ENCODE data around the gene GPR17. TPM values are rescaled to one million over a fixed set of nuclear protein-coding genes. Genes with fewer than 3 reads are reported as not detected.

GPR17 gene
- total and polyA plus RNA-seq, 2 experiments from 2014 or later, result not detected

DNA sequence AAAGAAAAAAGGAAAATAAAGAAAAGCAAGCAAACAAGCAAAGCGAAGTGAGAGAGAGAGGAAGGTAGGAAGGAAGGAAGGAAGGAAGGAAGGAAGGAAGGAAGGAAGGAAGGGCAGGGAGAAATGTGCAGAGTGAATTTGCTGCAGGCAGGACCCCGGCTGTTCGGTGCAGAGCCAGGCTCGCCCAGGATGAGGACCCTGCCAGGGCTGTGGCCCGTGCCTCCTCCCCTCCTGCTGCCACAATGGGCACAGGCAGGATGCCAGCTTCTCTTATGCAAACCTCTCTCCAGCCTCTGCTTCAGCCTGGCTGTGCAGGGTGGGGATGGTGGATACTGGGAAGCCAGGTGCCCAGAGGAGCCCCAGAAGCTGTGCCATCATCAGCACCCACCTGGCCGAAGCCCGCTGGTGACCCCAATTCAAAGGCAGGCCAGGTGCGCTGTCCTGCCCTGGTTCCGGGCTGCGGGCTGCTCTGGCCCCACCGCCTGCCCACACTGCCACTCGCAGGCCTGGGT lies 3.2 kb downstream of the GPR17 start:
- Histone ChIP-seq H3K36me3 (ENCODE audit: insufficient read depth) (no peaks in the 10 kb centered on the region), H2AFZ (0 out of 2 replicates have a peak overlapping the region, but pooled peaks have one; percentile 78), H3K79me2 (replicated peaks; ENCODE audit: insufficient read depth) (no peaks in the 10 kb centered on the region), H3K4me3 (no peak overlapping the region), H3K4me2 (no peak overlapping the region), H3K27ac (ENCODE audit: low read depth) (no peak overlapping the region), H3K4me1 (ENCODE audit: insufficient read depth) (no peaks in the 10 kb centered on the region), H3K27me3 (ENCODE audit: insufficient read depth) (no peaks in the 10 kb centered on the region), H4K20me1 (replicated peaks; ENCODE audit: insufficient read depth) (no peaks in the 10 kb centered on the region), H3K9me2 (ENCODE audit: insufficient read depth) (no peaks in the 10 kb centered on the region), H3F3A (replicated peaks; ENCODE audit: low read depth) (no peaks in the 10 kb centered on the region)
- ATAC-seq, result peak; percentile 9
- TF ChIP-seq ZNF114 (CRISPR knock-in tag; IDR thresholded peaks at IDR 0.05), result no peak
- TF ChIP-seq, protein P1, sequence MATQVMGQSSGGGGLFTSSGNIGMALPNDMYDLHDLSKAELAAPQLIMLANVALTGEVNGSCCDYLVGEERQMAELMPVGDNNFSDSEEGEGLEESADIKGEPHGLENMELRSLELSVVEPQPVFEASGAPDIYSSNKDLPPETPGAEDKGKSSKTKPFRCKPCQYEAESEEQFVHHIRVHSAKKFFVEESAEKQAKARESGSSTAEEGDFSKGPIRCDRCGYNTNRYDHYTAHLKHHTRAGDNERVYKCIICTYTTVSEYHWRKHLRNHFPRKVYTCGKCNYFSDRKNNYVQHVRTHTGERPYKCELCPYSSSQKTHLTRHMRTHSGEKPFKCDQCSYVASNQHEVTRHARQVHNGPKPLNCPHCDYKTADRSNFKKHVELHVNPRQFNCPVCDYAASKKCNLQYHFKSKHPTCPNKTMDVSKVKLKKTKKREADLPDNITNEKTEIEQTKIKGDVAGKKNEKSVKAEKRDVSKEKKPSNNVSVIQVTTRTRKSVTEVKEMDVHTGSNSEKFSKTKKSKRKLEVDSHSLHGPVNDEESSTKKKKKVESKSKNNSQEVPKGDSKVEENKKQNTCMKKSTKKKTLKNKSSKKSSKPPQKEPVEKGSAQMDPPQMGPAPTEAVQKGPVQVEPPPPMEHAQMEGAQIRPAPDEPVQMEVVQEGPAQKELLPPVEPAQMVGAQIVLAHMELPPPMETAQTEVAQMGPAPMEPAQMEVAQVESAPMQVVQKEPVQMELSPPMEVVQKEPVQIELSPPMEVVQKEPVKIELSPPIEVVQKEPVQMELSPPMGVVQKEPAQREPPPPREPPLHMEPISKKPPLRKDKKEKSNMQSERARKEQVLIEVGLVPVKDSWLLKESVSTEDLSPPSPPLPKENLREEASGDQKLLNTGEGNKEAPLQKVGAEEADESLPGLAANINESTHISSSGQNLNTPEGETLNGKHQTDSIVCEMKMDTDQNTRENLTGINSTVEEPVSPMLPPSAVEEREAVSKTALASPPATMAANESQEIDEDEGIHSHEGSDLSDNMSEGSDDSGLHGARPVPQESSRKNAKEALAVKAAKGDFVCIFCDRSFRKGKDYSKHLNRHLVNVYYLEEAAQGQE (IDR thresholded peaks at IDR 0.05; ENCODE audit: unreplicated experiment), result no peak
- no peak for TF ChIP-seq ZNF331 (CRISPR knock-in tag; IDR thresholded peaks at IDR 0.05; ENCODE audit: low read depth)
- TF ChIP-seq, protein P2, sequence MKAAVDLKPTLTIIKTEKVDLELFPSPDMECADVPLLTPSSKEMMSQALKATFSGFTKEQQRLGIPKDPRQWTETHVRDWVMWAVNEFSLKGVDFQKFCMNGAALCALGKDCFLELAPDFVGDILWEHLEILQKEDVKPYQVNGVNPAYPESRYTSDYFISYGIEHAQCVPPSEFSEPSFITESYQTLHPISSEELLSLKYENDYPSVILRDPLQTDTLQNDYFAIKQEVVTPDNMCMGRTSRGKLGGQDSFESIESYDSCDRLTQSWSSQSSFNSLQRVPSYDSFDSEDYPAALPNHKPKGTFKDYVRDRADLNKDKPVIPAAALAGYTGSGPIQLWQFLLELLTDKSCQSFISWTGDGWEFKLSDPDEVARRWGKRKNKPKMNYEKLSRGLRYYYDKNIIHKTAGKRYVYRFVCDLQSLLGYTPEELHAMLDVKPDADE (IDR thresholded peaks at IDR 0.05), result no peak
- no peak for TF ChIP-seq POLR2AphosphoS5 (IDR thresholded peaks at IDR 0.05; ENCODE audit: low read depth)
- no peak for TF ChIP-seq JUNB (IDR thresholded peaks at IDR 0.05; ENCODE audit: unreplicated experiment)
- TF ChIP-seq STAT1 (IDR thresholded peaks at IDR 0.05; ENCODE audit: unreplicated experiment), result no peak
- no peak for TF ChIP-seq EZH2 (IDR thresholded peaks at IDR 0.05; ENCODE audit: low read depth, unreplicated experiment)
- no peak for TF ChIP-seq CREB1 (CRISPR knock-in tag; IDR thresholded peaks at IDR 0.05; ENCODE audit: low read depth)
- TF ChIP-seq NANOG (IDR thresholded peaks at IDR 0.05; ENCODE audit: borderline replicate concordance), result no peak
- TF ChIP-seq, protein P3, sequence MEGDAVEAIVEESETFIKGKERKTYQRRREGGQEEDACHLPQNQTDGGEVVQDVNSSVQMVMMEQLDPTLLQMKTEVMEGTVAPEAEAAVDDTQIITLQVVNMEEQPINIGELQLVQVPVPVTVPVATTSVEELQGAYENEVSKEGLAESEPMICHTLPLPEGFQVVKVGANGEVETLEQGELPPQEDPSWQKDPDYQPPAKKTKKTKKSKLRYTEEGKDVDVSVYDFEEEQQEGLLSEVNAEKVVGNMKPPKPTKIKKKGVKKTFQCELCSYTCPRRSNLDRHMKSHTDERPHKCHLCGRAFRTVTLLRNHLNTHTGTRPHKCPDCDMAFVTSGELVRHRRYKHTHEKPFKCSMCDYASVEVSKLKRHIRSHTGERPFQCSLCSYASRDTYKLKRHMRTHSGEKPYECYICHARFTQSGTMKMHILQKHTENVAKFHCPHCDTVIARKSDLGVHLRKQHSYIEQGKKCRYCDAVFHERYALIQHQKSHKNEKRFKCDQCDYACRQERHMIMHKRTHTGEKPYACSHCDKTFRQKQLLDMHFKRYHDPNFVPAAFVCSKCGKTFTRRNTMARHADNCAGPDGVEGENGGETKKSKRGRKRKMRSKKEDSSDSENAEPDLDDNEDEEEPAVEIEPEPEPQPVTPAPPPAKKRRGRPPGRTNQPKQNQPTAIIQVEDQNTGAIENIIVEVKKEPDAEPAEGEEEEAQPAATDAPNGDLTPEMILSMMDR (conservative IDR thresholded peaks at IDR 0.05; ENCODE audit: low read depth in 2 of 2), result no peak
- Mint-ChIP-seq H3K9me3 (no peaks in the 10 kb centered on the region), H3K27me3 (ENCODE audit: insufficient read depth, low read depth, poor library complexity) (peaks cover 21% of the 10 kb centered on the region), H3K4me1 (peaks cover 9% of the 10 kb centered on the region), H3K27ac (no peak overlapping the region), H3K36me3 (ENCODE audit: low read depth) (no peaks in the 10 kb centered on the region; the same call in 2 of the 3 replicates), H3K4me3 (no peak overlapping the region)
- no peak for DNase-seq (ENCODE audit: low spot score)

Data from GM23338 (cell line).